PC-9 (cell line): ENCODE results near the gene NQO2.

Experiments used
- CTCF ChIP-seq: fragments of 200-600 bp; sonication (generic); conservative IDR thresholded peaks from 2 replicates; pipeline ENCODE4 v1.6.1; 2017; ENCODE audit warnings: mixed run types, antibody characterized with exemption, mild to moderate bottlenecking, moderate library complexity
- EZH2 ChIP-seq: fragments of 200-600 bp; sonication (generic); IDR thresholded peaks from 2 replicates; pipeline ENCODE4 v1.8.0; 2017; ENCODE audit warnings: antibody characterized with exemption, low read depth

- TF ChIP-seq CTCF = no peak
- TF ChIP-seq EZH2 = no peak
Observed at GRCh38 chr6:3053231-3053508, 53.5 kb downstream of the NQO2 start.
